WTC11 (cell line): Measurements from ENCODE around the gene ASB1.

Experiments
- ATF2 ChIP-seq: sonication (generic); formaldehyde crosslinking; IDR thresholded peaks from 2 replicates; pipeline ENCODE4 v1.8.1; 2022; ENCODE audit warnings: low read depth, missing genetic modification reagents, borderline replicate concordance
- CBFB ChIP-seq: sonication (generic); formaldehyde crosslinking; IDR thresholded peaks from 2 replicates; pipeline ENCODE4 v1.8.1; 2022; ENCODE audit warnings: mild to moderate bottlenecking, low read depth, missing genetic modification reagents
- CTCF ChIP-seq: fragments of 200-600 bp; IDR thresholded peaks from 2 replicates; pipeline ENCODE4 v1.8.0; 2022; ENCODE audit warnings: antibody characterized with exemption
- ELF4 ChIP-seq: sonication (generic); formaldehyde crosslinking; IDR thresholded peaks from 2 replicates; pipeline ENCODE4 v1.8.1; 2022; ENCODE audit warnings: low read depth, mild to moderate bottlenecking, moderate library complexity, missing genetic modification reagents
- IRF2 ChIP-seq: sonication (generic); formaldehyde crosslinking; IDR thresholded peaks from 2 replicates; pipeline ENCODE4 v1.8.0; 2022; ENCODE audit warnings: low read depth, missing genetic modification reagents, borderline replicate concordance
- TEAD4 ChIP-seq: sonication (generic); formaldehyde crosslinking; IDR thresholded peaks from 2 replicates; pipeline ENCODE4 v1.8.0; 2022; ENCODE audit warnings: mild to moderate bottlenecking, missing genetic modification reagents
- USF1 ChIP-seq: sonication (generic); formaldehyde crosslinking; IDR thresholded peaks from 2 replicates; pipeline ENCODE4 v1.8.0; 2022; ENCODE audit warnings: mild to moderate bottlenecking, missing genetic modification reagents
- USF2 ChIP-seq: sonication (generic); formaldehyde crosslinking; IDR thresholded peaks from 2 replicates; pipeline ENCODE4 v1.8.1; 2023; ENCODE audit warnings: mild to moderate bottlenecking, missing genetic modification reagents, moderate library complexity
- ZNF219 ChIP-seq: sonication (generic); formaldehyde crosslinking; IDR thresholded peaks from 2 replicates; pipeline ENCODE4 v1.8.0; 2023; ENCODE audit warnings: missing genetic modification reagents, mild to moderate bottlenecking, borderline replicate concordance
- ZNF281 ChIP-seq: sonication (generic); formaldehyde crosslinking; IDR thresholded peaks from 2 replicates; pipeline ENCODE4 v1.8.0; 2023; ENCODE audit warnings: mild to moderate bottlenecking, missing genetic modification reagents
- ZNF425 ChIP-seq: fragments of 250-450 bp; sonication (Bioruptor Pico); conservative IDR thresholded peaks from 2 replicates; pipeline ENCODE4 v1.9.0; 2021; ENCODE audit warnings: mild to moderate bottlenecking
- TF ChIP-seq, protein P1 (sequence below): sonication (generic); formaldehyde crosslinking; conservative IDR thresholded peaks from 2 replicates; pipeline ENCODE4 v1.8.1; 2022; ENCODE audit warnings: mild to moderate bottlenecking, missing genetic modification reagents
- TF ChIP-seq, protein P2 (sequence below): sonication (generic); formaldehyde crosslinking; IDR thresholded peaks from 2 replicates; pipeline ENCODE4 v1.8.1; 2022; ENCODE audit warnings: low read depth, mild to moderate bottlenecking, moderate library complexity, missing genetic modification reagents, borderline replicate concordance

DNA sequence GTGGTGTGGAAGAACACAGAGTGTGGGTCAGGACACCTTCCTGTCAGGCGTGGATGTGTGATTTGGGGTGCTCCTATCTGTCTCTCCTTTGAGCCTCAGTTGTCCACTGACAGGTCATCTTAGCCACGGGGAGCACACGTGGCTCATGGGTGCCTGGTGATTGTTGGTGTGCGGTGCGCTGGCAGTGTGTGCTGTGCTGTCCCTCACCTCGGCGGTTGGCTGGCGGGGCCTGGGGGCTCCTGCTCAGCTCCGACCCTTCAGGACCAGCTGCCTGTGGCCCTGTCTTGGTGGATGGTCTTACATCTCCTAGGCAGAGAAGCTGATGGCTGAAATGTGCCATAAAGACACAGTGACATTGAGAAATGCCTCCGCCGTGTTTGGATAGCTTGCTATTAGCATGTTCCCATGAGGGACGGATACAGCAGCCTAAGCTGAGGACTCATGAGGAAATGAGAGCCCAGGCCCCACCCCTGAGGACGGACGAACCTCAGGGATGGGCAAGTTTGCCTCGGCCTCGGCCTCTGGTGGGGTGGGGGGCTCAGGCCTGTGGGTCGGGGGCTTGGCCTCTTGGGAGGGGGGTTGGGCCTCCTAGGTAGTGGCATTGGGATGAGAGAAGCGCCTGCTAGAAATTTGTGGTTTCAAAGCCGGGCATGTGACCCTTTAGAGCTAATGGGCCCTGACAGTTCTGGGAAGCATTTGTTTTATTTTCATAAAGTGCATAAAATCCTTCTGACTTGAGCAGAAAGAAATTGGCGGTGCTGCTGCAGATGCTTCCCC, 20.3 kb upstream of the ASB1 start:
- TF ChIP-seq IRF2 (no peak), ZNF219 (CRISPR knock-in tag) (no peak), CTCF (no peak), CBFB (CRISPR knock-in tag) (no peak), TEAD4 (CRISPR knock-in tag) (no peak), ATF2 (CRISPR knock-in tag) (no peak), USF2 (no peak), ZNF425 (CRISPR knock-in tag) (no peak), ELF4 (CRISPR knock-in tag) (no peak), USF1 (no peak), ZNF281 (CRISPR knock-in tag) (no peak)
- TF ChIP-seq, protein P1, sequence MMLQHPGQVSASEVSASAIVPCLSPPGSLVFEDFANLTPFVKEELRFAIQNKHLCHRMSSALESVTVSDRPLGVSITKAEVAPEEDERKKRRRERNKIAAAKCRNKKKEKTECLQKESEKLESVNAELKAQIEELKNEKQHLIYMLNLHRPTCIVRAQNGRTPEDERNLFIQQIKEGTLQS (CRISPR knock-in tag): no peak
- TF ChIP-seq, protein P2, sequence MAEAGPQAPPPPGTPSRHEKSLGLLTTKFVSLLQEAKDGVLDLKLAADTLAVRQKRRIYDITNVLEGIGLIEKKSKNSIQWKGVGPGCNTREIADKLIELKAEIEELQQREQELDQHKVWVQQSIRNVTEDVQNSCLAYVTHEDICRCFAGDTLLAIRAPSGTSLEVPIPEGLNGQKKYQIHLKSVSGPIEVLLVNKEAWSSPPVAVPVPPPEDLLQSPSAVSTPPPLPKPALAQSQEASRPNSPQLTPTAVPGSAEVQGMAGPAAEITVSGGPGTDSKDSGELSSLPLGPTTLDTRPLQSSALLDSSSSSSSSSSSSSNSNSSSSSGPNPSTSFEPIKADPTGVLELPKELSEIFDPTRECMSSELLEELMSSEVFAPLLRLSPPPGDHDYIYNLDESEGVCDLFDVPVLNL (CRISPR knock-in tag): no peak
